Stimulated activated CD8-positive, alpha-beta memory T cell treated with anti-CD3 and anti-CD28 coated beads, Interleukin-15, amount 100 ng/mL, for 48 hours (primary cell): ENCODE measurements around the gene CFAP52.
A peak's percentile ranks its signal among the peaks of the same experiment; 100 is the strongest.
"Not testable (repeated sequence)": the region's sequence is repeated elsewhere in the genome, so short reads cannot be mapped to it uniquely, and the experiment has no call there.

Experiments
- DNase-seq, 2 donors: peaks; one replicate each; pipeline ENCODE4 v3.0.0-alpha.2; 2020; ENCODE audit warnings: low read depth in 2 of 2

The CFAP52 gene

GRCh38 chr17:9571201-9571600, 5.2 kb upstream of the CFAP52 start:
- no peak for DNase-seq

DNA sequence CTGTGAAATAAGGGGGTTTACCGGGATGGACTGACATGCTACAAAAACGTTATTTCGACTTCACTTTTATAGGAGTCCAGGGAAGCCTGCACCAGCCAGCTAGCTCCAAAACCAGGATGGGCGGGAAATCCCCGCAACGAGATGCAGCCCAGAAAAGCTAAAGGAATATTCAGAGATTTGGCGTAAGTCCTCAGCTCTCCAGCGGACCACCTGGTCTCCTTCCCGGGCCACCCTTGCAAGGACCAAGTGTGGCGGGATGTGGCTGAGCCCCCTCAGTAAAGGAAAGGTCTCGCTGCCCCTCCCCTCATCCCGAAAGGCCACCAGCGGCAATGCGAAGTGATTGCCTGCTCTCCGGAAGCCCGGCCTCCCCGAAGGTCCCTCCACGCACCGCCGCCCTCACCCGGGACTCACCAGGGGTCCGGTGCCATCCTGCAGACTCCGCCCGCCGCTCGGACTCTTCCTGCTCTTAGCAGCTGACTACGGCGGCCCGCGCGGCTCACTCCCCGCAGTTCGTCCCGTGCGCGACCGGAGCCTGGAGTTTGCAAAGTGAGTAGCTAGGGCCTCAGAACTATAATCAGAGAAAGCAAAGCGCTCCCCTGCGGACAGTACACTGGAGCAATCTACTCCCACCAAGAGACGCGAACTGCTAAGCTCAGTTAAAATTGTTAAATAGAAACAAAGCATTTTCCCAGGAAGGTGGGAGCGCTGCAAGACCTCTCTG, 901 bp upstream of the CFAP52 start, which contains the start of gene STX8:
Gene STX8, minus strand, starts transcription at position 440 of the 721 bp plus-strand sequence. Its CDS starts 12 bp downstream, at position 428.
- peak; percentile 76 to 81 for DNase-seq

DNA sequence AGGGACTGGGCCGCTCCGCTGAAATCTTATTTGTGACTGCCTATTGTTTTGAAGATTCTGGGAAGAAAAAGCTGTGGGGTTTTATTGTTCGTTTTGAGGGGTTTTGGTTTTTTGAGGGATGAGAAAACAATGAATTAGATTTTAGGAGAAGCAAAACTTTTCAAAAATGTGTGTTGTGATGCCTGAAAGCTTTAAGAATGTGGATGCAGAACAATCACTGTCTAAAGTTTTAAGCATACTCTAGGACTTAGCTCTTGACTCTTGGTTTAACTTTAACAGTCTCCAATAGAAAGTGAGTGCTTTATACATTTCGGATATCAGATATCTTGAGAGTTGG, 899 bp downstream of the CFAP52 start:
- no peak for DNase-seq

- DNase-seq = no peak
These were observed 11.7 kb downstream of the CFAP52 start for GRCh38 chr17:9587969-9588656.

DNA sequence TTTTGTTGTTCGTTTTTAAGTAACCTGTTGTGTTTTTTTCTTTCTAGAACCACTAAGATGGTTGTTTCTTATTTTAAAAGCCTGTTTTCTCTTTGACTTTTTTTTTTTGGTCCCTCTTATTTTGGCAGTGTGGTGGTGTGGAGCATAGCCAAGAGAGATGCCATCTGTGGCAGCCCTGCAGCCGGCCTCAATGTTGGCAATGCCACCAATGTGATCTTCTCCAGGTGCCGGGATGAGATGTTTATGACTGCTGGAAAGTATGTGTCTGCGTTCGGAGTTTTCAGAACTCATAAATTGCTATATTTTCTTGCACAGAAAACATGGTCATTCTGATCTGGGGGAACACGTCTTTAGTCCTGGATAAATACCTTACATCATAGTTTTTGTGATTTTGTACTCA, 17.6 kb downstream of the CFAP52 start:
- no peak for DNase-seq

DNA sequence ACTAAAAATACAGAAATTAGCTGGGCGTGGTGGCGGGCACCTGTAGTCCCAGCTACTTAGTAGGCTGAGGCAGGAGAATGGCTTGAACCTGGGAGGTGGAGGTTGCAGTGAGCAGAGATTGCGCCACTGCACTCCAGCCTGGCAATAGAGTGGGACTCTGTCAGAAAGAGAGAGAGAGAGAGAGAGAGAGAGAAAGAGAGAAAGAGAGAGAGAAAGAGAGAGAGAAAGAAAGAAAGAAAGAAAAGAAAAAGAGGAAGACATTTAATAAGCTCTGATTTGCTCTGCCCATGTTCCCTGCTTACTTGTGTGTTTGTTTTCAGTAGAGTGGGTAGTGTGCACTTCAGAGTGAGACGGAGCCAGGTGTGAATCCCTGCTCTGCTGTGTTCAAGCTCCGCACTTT, 21.2 kb downstream of the CFAP52 start:
- DNase-seq = not testable (repeated sequence)

- no peak for DNase-seq
These were observed 22.2 kb downstream of the CFAP52 start for GRCh38 chr17:9598661-9599060.

DNA sequence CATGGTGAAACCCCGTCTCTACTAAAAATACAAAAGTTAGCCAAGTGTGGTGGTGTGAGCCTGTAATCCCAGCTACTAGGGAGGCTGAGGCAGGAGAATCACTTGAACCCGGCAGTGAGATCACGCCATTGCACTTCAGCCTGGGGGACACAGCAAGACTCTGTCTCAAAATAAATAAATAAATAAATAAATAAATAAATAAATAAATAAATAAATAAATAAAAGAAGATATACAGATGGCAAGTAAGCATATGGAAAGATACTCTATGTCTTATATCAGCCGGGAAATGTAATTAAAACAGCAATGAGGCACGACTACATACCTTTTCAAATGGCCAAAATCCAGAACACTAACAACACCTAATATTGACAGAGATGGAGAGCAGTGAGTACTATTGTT, 28.1 kb downstream of the CFAP52 start:
- not testable (repeated sequence) for DNase-seq

DNA sequence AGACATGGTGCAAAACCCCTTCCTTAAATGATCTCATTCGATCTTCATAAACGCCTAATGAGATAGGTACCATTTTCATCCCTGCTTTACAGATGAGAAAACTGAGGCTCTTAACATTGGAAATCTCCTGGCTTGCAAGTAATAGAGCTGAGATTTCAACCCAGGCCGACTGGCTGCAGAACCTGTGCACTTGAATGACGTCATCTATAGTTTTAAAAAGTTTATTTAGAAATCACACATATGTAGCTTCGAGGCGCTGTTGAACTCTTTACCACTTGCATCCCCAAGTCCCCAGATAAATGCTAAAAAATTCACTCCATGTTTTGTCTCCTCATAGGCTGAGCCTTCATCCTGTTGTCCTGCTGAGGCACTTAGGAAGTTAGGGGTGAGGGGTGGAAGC, 30.0 kb downstream of the CFAP52 start:
- DNase-seq = no peak

GRCh38 chr17:9607058-9607457, 30.6 kb downstream of the CFAP52 start:
- not testable (repeated sequence) for DNase-seq

DNA sequence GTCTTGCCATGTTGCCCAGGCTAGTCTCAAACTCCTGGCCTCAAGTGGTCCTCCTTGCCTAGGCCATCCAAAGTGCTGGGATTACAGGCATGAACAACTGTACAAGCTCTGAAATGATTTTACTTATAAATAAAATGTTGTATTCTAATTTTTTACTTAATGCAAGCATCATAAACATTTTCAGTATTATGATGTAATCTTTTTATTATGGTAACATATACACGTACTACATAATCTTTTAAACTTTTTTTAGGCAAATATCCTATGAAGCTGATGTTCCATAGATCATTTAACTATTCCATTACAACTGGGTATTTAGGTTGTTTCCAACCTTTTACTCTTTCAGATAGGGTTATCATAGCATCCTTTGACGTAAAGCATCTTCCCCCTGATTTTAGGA, 35.1 kb downstream of the CFAP52 start:
- no peak for DNase-seq

- DNase-seq = no peak
These were observed 35.6 kb downstream of the CFAP52 start for GRCh38 chr17:9612006-9612405.

- DNase-seq = no peak
These were observed 39.0 kb downstream of the CFAP52 start for GRCh38 chr17:9615486-9615885.

DNA sequence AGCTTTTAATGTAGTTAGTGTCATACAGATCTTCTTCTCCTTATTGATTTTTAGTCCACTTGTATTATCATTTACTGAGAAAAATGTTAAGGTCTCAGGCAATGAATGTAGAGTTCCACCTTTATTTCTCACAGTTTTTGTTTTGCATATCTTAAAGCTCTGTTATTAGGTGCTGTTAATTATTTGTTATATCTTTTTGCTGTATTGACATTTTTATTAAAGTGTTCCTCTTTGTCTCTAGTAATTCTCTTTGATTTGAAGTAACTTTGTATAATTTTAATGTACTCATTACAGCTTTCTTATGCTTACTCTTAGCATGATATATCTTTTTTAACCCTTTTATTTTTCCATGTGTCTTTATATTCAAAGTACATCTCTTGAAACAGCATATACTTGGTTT, 46.5 kb downstream of the CFAP52 start:
- no peak for DNase-seq

DNA sequence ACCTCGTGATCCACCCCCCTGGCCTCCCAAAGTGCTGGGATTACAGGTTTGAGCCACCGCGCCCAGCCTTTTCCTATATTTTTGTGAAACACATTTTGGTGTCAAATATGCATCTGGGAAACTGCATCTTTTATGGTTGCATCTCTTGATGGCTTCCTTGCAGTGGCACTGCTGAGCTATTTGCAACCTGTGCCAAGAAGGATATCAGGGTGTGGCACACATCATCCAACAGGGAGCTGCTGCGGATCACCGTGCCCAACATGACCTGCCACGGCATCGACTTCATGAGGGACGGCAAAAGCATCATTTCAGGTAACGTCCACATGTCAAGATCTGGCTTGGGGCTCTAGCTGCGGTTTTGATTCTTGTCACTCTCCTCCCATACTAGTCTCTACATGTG, 52.1 kb downstream of the CFAP52 start:
- no peak for DNase-seq

DNA sequence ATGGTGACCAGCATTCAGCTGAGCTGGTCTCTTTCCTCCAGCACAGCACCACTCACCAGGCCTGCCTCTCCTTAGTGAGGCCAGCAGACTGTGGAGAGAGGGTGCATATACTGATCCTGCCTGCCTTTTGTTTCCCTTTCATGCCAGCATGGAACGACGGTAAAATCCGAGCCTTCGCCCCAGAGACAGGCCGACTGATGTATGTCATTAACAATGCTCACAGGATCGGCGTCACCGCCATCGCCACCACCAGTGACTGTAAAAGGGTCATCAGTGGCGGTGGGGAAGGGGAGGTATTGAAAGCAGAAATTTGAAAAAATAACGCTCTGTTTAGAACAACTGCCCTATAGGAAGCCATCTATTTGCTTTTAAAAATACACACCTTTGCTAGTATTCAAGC, 56.3 kb downstream of the CFAP52 start:
- no peak for DNase-seq

DNA sequence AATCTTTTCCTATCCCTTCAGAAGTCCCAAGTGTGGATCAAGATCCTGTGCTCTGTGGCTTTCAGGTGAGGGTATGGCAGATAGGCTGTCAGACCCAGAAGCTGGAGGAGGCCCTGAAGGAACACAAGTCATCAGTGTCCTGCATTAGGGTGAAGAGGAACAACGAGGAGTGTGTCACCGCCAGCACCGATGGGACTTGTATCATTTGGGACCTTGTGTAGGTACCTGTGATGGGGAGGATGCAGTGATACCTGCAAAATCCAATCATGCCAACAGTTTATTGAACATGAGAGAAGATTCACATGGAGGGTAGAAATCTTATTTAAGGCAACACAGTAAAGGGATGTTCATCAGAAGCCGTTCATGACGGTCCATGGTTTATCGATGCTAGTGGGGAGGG, 58.9 kb downstream of the CFAP52 start:
- DNase-seq = no peak

- no peak for DNase-seq
These were observed 60.1 kb downstream of the CFAP52 start for GRCh38 chr17:9636501-9636900.

- not testable (repeated sequence) for DNase-seq
These were observed 63.9 kb downstream of the CFAP52 start for GRCh38 chr17:9640388-9640787.

DNA sequence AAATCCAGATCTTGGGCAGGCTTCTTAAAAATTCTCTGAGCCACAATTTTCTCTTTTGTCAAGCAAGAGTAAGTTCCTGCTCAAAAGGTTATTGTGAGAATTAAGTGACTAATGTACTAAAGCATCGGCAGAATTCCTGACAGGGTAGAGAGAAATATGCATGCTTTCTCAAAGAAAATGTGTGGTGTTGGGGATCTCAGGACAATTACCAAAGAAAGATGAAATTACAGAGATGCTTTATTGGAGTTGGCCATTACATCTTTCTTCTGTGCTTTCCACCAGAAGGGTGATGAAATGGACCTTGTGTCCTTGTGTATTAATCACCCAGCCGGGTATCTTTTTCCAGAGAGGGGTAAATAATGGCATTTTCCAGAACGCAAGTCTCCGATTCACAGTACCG, 67.2 kb downstream of the CFAP52 start:
- no peak for DNase-seq

DNA sequence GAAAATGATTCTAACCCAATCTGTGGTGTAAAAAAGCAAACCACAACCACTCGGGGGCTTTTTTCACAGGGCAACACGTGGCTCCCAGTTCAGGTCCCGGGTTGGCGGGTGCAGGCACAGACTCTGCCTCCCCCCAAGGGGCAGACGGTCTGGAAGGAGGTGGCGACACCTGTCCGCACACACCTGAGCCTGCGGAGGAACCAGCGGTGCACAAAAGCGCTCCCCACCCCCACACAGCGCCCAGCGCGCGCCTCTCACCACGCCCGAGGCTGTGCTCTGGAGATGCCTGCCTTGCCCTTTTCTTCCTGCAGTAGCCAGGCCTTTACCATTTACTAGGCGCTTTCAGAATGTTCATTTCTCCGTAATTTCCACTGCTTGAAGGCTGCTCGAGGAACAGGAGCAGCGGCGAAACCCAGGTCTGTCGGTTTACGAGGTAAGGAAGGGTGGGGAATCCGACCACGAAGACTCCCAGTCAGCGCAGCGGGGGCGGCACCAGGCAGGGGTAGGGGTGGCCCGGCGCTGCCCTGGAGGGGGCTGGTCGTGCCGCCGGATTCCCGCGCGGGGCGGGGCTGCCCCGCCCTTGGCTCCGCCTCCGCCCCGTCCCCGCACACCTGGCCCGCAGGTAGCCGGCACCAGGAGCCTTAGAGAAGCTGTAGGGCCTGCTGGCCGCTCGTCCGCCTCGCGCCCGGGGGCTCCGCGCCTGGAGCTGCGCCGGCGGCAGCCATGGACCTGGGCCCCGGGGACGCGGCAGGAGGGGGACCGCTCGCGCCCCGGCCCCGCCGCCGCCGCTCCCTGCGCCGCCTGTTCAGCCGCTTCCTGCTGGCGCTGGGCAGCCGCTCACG, 68.7 kb downstream of the CFAP52 start, which contains the start of gene USP43:
Gene USP43, plus strand, starts transcription at position 608 of the 842 bp plus-strand sequence. Its CDS starts 116 bp downstream, at position 724.
- peak; percentile 6 to 27 for DNase-seq

DNA sequence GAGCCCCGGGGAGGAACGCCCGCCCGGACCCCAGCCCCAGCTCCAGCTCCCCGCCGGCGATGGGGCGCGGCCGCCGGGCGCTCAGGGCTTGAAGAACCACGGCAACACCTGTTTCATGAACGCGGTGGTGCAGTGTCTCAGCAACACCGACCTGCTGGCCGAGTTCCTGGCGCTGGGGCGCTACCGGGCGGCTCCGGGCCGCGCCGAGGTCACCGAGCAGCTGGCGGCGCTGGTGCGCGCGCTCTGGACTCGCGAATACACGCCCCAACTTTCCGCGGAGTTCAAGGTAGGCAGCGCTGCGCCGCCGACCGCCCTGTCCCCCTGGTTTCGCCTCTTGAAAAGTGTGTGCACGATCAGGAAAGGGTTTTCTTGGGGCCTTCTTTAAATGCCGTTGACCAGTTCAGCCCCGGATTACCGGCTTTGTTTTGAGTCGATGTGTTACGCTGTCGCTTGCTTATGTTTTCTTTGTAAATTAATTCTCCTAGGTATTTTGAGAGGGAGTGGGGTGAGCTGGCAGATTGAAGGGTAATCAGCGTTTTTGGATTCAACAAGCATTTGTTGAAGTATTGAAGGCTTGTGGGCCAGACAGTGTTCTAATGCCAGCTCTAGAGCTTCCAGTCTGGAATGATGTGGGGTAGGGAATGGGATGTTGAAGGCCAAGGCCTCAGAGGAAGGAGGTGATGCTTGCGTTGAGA, 69.6 kb downstream of the CFAP52 start:
- peak; percentile 4 to 18 for DNase-seq
